CD14-positive monocyte (primary cell): ENCODE data around the gene PRKD1. TPM values are rescaled to one million over a fixed set of nuclear protein-coding genes. Genes with fewer than 3 reads are reported as not detected.

Source experiments
- DNase-seq, 3 donors: peaks; one replicate each; pipeline ENCODE4 v3.0.0-alpha.2; 2011 to 2022
- H2AFZ ChIP-seq: 2 replicates; pipeline ENCODE4 v1.6.0; 2012; ENCODE audit warnings: mild to moderate bottlenecking, low read depth, low read length, inconsistent platforms; ENCODE audit not compliant: insufficient read depth, poor library complexity, severe bottlenecking
- H3K27ac ChIP-seq, 2 donors: 1 replicate in 1 of 2; 2 replicates in 1 of 2; pipeline ENCODE4 v1.5.1; 2012 to 2013; ENCODE audit warnings: low read length in 2 of 2, control low read depth in 1 of 2, inconsistent platforms in 1 of 2, low read depth in 1 of 2, mild to moderate bottlenecking in 1 of 2
- H3K27me3 ChIP-seq, 2 donors: one replicate each; pipeline versions ENCODE4 v1.6.0 to v1.6.1; 2011 to 2013; ENCODE audit warnings: low read length in 2 of 2; ENCODE audit not compliant: control insufficient read depth in 2 of 2, insufficient read depth in 2 of 2
- H3K36me3 ChIP-seq, 2 donors: replicated peaks in 1 of 2; 1 replicate in 1 of 2; 2 replicates in 1 of 2; pipeline versions ENCODE4 v1.5.1 to v1.6.1; 2012 to 2013; ENCODE audit warnings: low read length in 2 of 2, control low read depth in 1 of 2, inconsistent platforms in 1 of 2, mild to moderate bottlenecking in 1 of 2; ENCODE audit not compliant: insufficient read depth in 2 of 2, control insufficient read depth in 1 of 2
- H3K4me1 ChIP-seq, 2 donors: 1 replicate in 1 of 2; 2 replicates in 1 of 2; pipeline versions ENCODE4 v1.5.1 to v1.6.1; 2012 to 2013; ENCODE audit warnings: low read length in 2 of 2, control low read depth in 1 of 2, inconsistent platforms in 1 of 2, mild to moderate bottlenecking in 1 of 2, moderate library complexity in 1 of 2; ENCODE audit not compliant: insufficient read depth in 2 of 2, control insufficient read depth in 1 of 2
- H3K4me2 ChIP-seq: replicated peaks from 2 replicates; pipeline ENCODE3; 2012; ENCODE audit warnings: low read length, moderate library complexity, mild to moderate bottlenecking; ENCODE audit not compliant: poor library complexity, severe bottlenecking; ENCODE audit errors: extremely low read depth
- H3K4me3 ChIP-seq, 3 experiments: fragments of 200-600 bp in 1 of 3; sonication (generic) in 1 of 3; replicated peaks in 1 of 3; 1 replicate in 2 of 3; 2 replicates in 1 of 3; pipeline ENCODE4 v1.5.1; 2011 to 2013; ENCODE audit warnings: low read length in 3 of 3, mild to moderate bottlenecking in 3 of 3, control low read depth in 2 of 3, low read depth in 2 of 3, inconsistent platforms in 1 of 3, moderate library complexity in 1 of 3
- H3K79me2 ChIP-seq: 2 replicates; pipeline ENCODE4 v1.6.0; 2012; ENCODE audit warnings: mild to moderate bottlenecking, control low read depth, inconsistent platforms, low read length, moderate library complexity; ENCODE audit not compliant: insufficient read depth
- H3K9ac ChIP-seq: 2 replicates; pipeline ENCODE4 v1.6.0; 2017; ENCODE audit warnings: low read length, mild to moderate bottlenecking; ENCODE audit not compliant: insufficient read depth, poor library complexity, severe bottlenecking
- H3K9me3 ChIP-seq, 2 donors: replicated peaks in 1 of 2; 1 replicate in 1 of 2; 2 replicates in 1 of 2; pipeline versions ENCODE4 v1.5.1 to v1.6.1; 2012 to 2013; ENCODE audit warnings: low read length in 2 of 2, control low read depth in 1 of 2; ENCODE audit not compliant: control insufficient read depth in 1 of 2, insufficient read depth in 1 of 2
- H4K20me1 ChIP-seq: 2 replicates; pipeline ENCODE4 v1.6.0; 2012; ENCODE audit warnings: mild to moderate bottlenecking, low read length, control low read depth, moderate library complexity; ENCODE audit not compliant: insufficient read depth
- H3K27ac Mint-ChIP-seq, 7 donors: one replicate each; pipeline ENCODE4 v1.8.0; 2020; ENCODE audit warnings: mild to moderate bottlenecking in 7 of 7, mixed read lengths in 7 of 7, moderate library complexity in 6 of 7, inconsistent platforms in 2 of 7
- H3K27me3 Mint-ChIP-seq, 3 donors: one replicate each; pipeline ENCODE4 v1.8.0; 2021 to 2022; ENCODE audit warnings: low read depth in 3 of 3, mild to moderate bottlenecking in 3 of 3, mixed read lengths in 3 of 3, moderate library complexity in 3 of 3, inconsistent platforms in 1 of 3
- H3K36me3 Mint-ChIP-seq, 2 donors: one replicate each; pipeline ENCODE4 v1.8.0; 2020; ENCODE audit warnings: mixed read lengths in 2 of 2, inconsistent platforms in 1 of 2, mild to moderate bottlenecking in 1 of 2
- H3K4me1 Mint-ChIP-seq: one replicate; pipeline ENCODE4 v1.8.0; 2020; ENCODE audit warnings: mild to moderate bottlenecking, mixed read lengths
- H3K4me3 Mint-ChIP-seq, 2 donors: one replicate each; pipeline ENCODE4 v1.8.0; 2020; ENCODE audit warnings: mild to moderate bottlenecking in 2 of 2, mixed read lengths in 2 of 2, moderate library complexity in 1 of 2
- H3K9me3 Mint-ChIP-seq, 7 donors: one replicate each; pipeline ENCODE4 v1.8.0; 2020 to 2022; ENCODE audit warnings: mixed read lengths in 7 of 7, mild to moderate bottlenecking in 6 of 7, moderate library complexity in 6 of 7, inconsistent platforms in 2 of 7
- WGBS: methylation state at CpG from one replicate; pipeline ENCODE4 v1.1.5; 2013; ENCODE audit warnings: missing lambda C conversion rate; ENCODE audit not compliant: insufficient coverage; 5-methylcytosine and 5-hydroxymethylcytosine counted together
- intact Hi-C, 2 donors: fragments of 100-400 bp; cut with micrococcal nuclease; formaldehyde crosslinking; loops; one replicate each; pipeline versions ENCODE4 v1.15.0 to v1.15.1; 2023
- polyA plus RNA-seq, 3 donors: library from polyadenylated mRNA; depleted of rRNA in 1 of 3; unstranded in 2 of 3; stranded (reverse) in 1 of 3; fragments of 300-500 nt in 2 of 3; fragments of >200 nt in 1 of 3; fragmentation: Illumina TruSeq in 2 of 3; gene quantifications; 1 replicate in 2 of 3; 2 replicates in 1 of 3; pipeline ENCODE4 v1.2.3, GENCODE V29; 2012 to 2021
- TF ChIP-seq, protein P1 (sequence below): fragments of 200-600 bp; IDR thresholded peaks from one replicate; pipeline ENCODE4 v1.8.0; 2022; ENCODE audit warnings: antibody characterized with exemption, mild to moderate bottlenecking

Gene PRKD1
- polyA plus RNA-seq, 3 donors, result not detected

DNA sequence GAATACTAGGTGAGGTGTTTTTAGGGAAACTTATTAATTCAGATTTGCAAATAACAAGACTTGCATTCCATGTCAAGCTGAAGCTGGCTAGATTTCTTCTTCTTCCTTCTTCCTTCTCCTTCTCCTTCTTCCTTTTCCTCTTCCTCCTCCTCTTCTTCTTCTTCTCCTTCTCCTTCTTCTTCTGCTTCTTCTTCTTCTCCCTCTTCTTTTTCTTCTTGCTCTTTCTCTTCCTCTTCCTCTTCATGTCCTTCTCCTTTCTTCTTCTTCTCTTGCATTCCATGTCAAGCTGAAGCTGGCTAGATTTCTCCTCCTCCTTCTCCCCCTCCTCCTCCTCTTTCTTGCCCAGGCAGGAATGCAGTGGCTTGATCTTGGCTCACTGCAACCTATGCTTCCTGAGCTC lies 297.8 kb downstream of the PRKD1 start:
- H3K27ac Mint-ChIP-seq, result no peak overlapping the region
- intact Hi-C loops, result no loop called here
- no peaks in the 10 kb centered on the region for H3K4me1 ChIP-seq

DNA sequence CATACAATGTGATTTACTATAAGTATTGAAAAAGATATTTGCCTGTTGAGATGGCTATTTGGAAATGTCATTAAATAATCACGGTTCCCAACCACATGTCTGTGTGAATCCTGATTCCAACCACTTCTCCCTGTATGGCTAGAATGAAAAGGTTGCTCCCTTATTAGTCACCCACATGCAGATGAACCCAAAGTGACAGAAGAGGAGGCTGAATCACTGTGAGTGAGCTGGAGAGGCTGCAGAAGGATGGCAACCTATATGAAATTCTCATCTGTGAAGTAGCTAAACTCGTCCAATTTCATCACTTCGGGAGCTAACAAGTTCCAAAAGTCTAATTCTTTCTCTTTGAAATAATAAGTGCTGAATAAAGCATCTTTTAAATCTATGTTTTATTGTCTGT lies 300.5 kb downstream of the PRKD1 start:
- Histone ChIP-seq H3K27ac (no peak overlapping the region), H3K9me3 (no peaks in the 10 kb centered on the region), H3K36me3 (no peaks in the 10 kb centered on the region), H3K27me3 (no peaks in the 10 kb centered on the region), H4K20me1 (no peaks in the 10 kb centered on the region), H3K4me3 (no peak overlapping the region), H2AFZ (no peak overlapping the region), H3K4me1 (no peaks in the 10 kb centered on the region), H3K79me2 (no peaks in the 10 kb centered on the region), H3K9ac (no peak overlapping the region), H3K4me2 (no peak overlapping the region)
- Mint-ChIP-seq H3K9me3 (peaks cover 0 to 13% (median 6%) of the 10 kb centered on the region in 7 donors), H3K27me3 (peaks cover 0 to 2% (median 0%) of the 10 kb centered on the region in 3 donors), H3K4me3 (no peak overlapping the region), H3K4me1 (no peaks in the 10 kb centered on the region), H3K27ac (no peak overlapping the region), H3K36me3 (no peaks in the 10 kb centered on the region)
- intact Hi-C loops, result no loop called here
- no peak for DNase-seq
- no CpG with 5 or more reads among the region's 3 CpGs for WGBS
- TF ChIP-seq, protein P1, sequence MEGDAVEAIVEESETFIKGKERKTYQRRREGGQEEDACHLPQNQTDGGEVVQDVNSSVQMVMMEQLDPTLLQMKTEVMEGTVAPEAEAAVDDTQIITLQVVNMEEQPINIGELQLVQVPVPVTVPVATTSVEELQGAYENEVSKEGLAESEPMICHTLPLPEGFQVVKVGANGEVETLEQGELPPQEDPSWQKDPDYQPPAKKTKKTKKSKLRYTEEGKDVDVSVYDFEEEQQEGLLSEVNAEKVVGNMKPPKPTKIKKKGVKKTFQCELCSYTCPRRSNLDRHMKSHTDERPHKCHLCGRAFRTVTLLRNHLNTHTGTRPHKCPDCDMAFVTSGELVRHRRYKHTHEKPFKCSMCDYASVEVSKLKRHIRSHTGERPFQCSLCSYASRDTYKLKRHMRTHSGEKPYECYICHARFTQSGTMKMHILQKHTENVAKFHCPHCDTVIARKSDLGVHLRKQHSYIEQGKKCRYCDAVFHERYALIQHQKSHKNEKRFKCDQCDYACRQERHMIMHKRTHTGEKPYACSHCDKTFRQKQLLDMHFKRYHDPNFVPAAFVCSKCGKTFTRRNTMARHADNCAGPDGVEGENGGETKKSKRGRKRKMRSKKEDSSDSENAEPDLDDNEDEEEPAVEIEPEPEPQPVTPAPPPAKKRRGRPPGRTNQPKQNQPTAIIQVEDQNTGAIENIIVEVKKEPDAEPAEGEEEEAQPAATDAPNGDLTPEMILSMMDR, result no peak

More for the DNA sequence above, 297.8 kb downstream of the PRKD1 start:
- Histone ChIP-seq H3K9me3 (no peaks in the 10 kb centered on the region), H4K20me1 (no peaks in the 10 kb centered on the region), H3K27me3 (no peaks in the 10 kb centered on the region), H3K9ac (no peak overlapping the region), H3K36me3 (no peaks in the 10 kb centered on the region), H3K27ac (no peak overlapping the region), H3K4me2 (no peak overlapping the region), H3K4me3 (no peak overlapping the region), H2AFZ (no peak overlapping the region), H3K79me2 (no peaks in the 10 kb centered on the region)
- Mint-ChIP-seq H3K9me3 (peaks cover 0 to 11% (median 2%) of the 10 kb centered on the region in 7 donors), H3K36me3 (no peaks in the 10 kb centered on the region), H3K4me1 (no peaks in the 10 kb centered on the region), H3K27me3 (peaks cover 0 to 2% (median 0%) of the 10 kb centered on the region in 3 donors), H3K4me3 (no peak overlapping the region)
- DNase-seq, result no peak
- TF ChIP-seq, protein P1, result no peak
